Neural crest cell (in vitro differentiated cells): ENCODE results near the gene NAV2. TPM values are rescaled to one million over a fixed set of nuclear protein-coding genes. Genes with fewer than 3 reads are reported as not detected.

Source experiments
- DNase-seq: peaks from one replicate; pipeline ENCODE4 v3.0.0; 2021; ENCODE audit warnings: low read depth, mixed read lengths, low spot score
- H3K27ac Mint-ChIP-seq: one replicate; pipeline ENCODE4 v1.8.0; 2021; ENCODE audit warnings: mild to moderate bottlenecking, mixed read lengths; ENCODE audit not compliant: unreplicated experiment
- H3K27me3 Mint-ChIP-seq: 2 replicates; pipeline ENCODE4 v1.8.0; 2021; ENCODE audit warnings: low read depth, mild to moderate bottlenecking, mixed read lengths
- H3K36me3 Mint-ChIP-seq: 2 replicates; pipeline ENCODE4 v1.8.0; 2021; ENCODE audit warnings: low read depth, mild to moderate bottlenecking, mixed read lengths
- H3K4me1 Mint-ChIP-seq: 2 replicates; pipeline ENCODE4 v1.8.0; 2021; ENCODE audit warnings: mixed read lengths
- H3K4me3 Mint-ChIP-seq: one replicate; pipeline ENCODE4 v1.8.0; 2021; ENCODE audit warnings: mild to moderate bottlenecking, mixed read lengths
- H3K9me3 Mint-ChIP-seq: 2 replicates; pipeline ENCODE4 v1.8.0; 2021; ENCODE audit warnings: mixed read lengths
- total RNA-seq: library from RNA; stranded (reverse); gene quantifications from 2 replicates; pipeline ENCODE4 v1.2.1, GENCODE V29; 2021
- TF ChIP-seq, protein P1 (sequence below): fragments of 200-600 bp; sonication (generic); conservative IDR thresholded peaks from 2 replicates; pipeline ENCODE4 v1.5.0; 2021; ENCODE audit warnings: antibody characterized with exemption, mild to moderate bottlenecking

NAV2 gene
- total RNA-seq, 1 donor from 2014 or later: 14.1 TPM

DNA sequence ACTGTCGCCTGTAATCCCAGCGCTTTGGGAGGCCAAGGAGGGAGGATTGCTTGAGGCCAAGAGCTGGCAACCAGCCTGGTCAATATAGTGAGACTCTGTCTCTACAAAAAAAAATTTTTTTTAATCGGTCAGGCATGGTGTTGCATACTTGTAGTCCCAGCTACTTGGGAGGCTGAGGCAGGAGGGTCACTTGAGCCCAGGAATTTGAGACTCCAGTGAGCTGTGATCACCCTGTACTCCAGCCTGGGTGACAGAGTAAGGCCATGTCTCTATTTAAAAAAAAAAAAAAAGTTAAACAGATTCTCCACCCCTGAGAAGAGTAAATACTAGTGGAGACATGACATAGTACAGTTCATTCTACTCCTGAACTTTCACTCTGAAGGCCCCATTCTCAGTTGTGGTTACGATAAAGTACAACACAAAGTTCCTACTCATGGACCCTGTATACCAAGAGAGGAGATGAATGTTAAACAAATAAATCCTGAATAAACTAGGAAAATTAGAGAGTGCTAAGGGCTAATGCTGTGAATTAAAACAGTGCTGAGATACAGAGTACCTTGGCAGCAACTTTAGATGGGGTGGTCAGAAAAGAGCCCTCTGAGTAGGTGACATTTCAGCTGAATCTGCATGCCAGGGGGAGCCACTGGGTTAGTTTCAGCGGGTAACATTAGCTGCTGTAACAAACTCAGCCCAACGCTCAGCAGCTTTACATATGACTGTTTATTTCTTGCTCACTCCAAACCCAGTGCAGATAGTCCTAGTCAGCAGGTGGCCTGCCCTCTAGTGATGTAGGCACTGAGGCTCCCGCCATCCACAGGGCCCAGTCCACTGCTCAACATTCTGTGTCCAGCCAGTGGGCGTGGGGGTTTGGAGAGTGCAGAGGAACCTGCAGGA is 372.5 kb downstream of the NAV2 start:
- TF ChIP-seq, protein P1, sequence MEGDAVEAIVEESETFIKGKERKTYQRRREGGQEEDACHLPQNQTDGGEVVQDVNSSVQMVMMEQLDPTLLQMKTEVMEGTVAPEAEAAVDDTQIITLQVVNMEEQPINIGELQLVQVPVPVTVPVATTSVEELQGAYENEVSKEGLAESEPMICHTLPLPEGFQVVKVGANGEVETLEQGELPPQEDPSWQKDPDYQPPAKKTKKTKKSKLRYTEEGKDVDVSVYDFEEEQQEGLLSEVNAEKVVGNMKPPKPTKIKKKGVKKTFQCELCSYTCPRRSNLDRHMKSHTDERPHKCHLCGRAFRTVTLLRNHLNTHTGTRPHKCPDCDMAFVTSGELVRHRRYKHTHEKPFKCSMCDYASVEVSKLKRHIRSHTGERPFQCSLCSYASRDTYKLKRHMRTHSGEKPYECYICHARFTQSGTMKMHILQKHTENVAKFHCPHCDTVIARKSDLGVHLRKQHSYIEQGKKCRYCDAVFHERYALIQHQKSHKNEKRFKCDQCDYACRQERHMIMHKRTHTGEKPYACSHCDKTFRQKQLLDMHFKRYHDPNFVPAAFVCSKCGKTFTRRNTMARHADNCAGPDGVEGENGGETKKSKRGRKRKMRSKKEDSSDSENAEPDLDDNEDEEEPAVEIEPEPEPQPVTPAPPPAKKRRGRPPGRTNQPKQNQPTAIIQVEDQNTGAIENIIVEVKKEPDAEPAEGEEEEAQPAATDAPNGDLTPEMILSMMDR: no peak
- DNase-seq: no peak
- no peaks in the 10 kb centered on the region for H3K9me3 Mint-ChIP-seq
- H3K36me3 Mint-ChIP-seq: peaks cover 13% of the 10 kb centered on the region
- no peak overlapping the region for H3K27ac Mint-ChIP-seq
- no peaks in the 10 kb centered on the region for H3K27me3 Mint-ChIP-seq
- peaks cover 5% of the 10 kb centered on the region for H3K4me1 Mint-ChIP-seq
- H3K4me3 Mint-ChIP-seq: no peak overlapping the region

DNA sequence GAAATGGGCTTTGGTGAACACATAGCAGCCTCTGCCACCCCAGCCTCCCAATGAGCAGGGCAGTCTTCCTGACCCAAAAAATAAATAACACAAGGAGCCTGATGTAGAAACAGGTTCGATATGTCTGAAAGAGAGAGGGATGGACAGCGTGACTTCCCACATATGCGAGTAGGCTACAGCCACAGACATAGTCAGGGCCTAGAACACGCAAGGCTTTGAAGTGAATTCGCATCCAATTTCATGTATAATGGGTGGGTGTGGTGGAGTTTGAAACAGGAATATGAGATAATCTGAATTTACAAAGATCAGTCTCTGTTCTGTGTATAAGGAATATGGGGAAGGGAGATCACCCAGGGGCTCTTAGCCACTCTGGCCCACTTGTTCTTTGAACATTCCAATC is 373.3 kb downstream of the NAV2 start:
- peaks cover 13% of the 10 kb centered on the region for H3K36me3 Mint-ChIP-seq
- TF ChIP-seq, protein P1: no peak
- no peaks in the 10 kb centered on the region for H3K9me3 Mint-ChIP-seq
- DNase-seq: no peak
- no peaks in the 10 kb centered on the region for H3K27me3 Mint-ChIP-seq
- no peak overlapping the region for H3K4me3 Mint-ChIP-seq
- peaks cover 5% of the 10 kb centered on the region for H3K4me1 Mint-ChIP-seq
- H3K27ac Mint-ChIP-seq: peak overlapping the region; percentile 24

DNA sequence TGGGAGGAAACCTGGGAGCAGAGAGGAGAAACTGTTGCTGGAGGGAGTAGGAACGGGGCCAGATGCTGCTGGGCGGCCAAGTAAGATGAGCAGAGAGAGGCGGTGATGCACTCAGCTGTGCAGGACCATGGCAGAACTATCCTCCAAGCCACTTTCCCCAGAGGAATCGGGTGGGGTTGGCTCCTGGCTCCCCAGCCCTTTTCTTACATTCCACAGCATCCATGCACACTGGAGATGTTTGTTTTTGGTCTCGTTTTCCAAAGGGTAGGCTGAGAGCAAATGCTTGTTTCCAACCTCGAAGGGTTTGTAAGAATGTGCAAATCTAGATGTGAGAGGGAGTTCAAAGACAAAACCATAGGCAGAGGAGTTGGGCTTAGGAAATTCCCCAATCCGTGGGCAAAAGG is 374.5 kb downstream of the NAV2 start:
- Mint-ChIP-seq H3K27ac (no peak overlapping the region), H3K4me3 (no peak overlapping the region), H3K36me3 (peaks cover 20% of the 10 kb centered on the region), H3K4me1 (peaks cover 5% of the 10 kb centered on the region), H3K27me3 (no peaks in the 10 kb centered on the region), H3K9me3 (no peaks in the 10 kb centered on the region)
- TF ChIP-seq, protein P1: no peak
- no peak for DNase-seq

DNA sequence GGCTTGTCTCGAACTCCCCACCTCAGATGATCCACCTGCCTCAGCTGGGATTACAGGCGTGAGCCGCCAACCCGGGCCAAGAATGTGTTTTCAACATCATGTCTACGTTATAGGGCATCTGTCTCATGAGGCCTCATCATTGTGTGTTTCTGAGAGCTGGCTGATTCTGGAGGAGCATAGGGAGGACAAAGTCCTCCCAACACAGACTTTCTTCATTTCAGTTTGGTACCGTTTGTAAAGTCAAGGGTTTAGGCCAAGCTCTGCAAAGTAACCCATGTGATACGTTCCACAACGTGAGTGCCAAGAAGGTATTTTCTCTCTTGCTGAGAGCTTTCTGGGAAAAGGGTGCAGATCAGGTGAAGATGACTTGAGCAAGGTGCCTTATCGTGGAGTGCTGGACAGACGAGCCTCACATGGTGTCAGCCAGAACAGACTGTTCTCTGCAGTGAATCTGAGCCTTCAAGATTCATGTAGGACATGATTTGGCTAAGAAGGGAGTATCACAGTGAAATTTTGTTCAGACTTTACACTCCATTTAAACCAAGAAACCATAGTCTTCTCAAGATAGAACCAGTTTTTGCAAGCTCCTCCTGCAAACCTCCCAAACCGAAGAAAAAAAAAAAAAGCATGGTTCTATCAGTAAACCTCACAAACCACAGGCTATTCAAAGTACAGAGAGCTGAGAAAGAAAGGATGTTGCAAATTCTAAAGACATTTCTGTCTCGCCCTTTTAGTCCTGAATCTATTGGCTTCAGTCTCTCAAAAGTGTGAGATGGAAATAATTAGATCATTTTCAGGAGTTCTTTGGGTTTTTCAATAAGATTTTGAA is 376.0 kb downstream of the NAV2 start:
- H3K4me1 Mint-ChIP-seq: peaks cover 5% of the 10 kb centered on the region
- no peaks in the 10 kb centered on the region for H3K9me3 Mint-ChIP-seq
- H3K27ac Mint-ChIP-seq: no peak overlapping the region

DNA sequence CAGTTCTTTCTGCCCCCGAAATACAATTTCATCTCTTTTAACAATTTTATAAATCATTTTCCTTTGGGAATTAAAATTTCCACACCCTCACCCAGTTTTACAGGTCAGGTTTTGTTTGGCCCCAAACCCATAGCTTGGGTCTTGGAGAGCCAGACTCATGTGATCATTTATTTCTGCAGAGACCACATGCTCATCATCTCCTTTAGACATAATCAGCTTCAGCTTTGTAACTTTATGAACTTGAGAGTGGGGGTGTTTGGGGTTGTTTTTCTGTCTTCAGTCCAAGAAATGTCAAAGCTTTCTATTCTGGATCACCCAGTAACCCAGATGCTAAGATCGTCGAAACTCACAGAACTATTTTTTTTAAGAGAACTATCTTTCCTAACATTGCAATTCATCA is 376.7 kb downstream of the NAV2 start:
- no peak for DNase-seq
- H3K36me3 Mint-ChIP-seq: peaks cover 23% of the 10 kb centered on the region
- H3K4me3 Mint-ChIP-seq: no peak overlapping the region
- no peaks in the 10 kb centered on the region for H3K9me3 Mint-ChIP-seq
- H3K27ac Mint-ChIP-seq: no peak overlapping the region
- peaks cover 8% of the 10 kb centered on the region for H3K4me1 Mint-ChIP-seq
- TF ChIP-seq, protein P1: no peak
- no peaks in the 10 kb centered on the region for H3K27me3 Mint-ChIP-seq

More for the DNA sequence above, 376.0 kb downstream of the NAV2 start:
- Mint-ChIP-seq H3K36me3 (peaks cover 23% of the 10 kb centered on the region), H3K27me3 (no peaks in the 10 kb centered on the region), H3K4me3 (no peak overlapping the region)
- TF ChIP-seq, protein P1: no peak
- no peak for DNase-seq
